Stimulated activated CD4-positive, alpha-beta T cell treated with anti-CD3 and anti-CD28 coated beads, TNF-alpha, amount 100 ng/mL, for 4 hours (primary cell): ENCODE data around the gene TOR2A.
A peak's percentile ranks its signal among the peaks of the same experiment; 100 is the strongest.

Experiments
- DNase-seq, 3 experiments: peaks; one replicate each; pipeline ENCODE4 v3.0.0-alpha.2; 2020; ENCODE audit warnings: low read depth in 3 of 3

Gene TOR2A

GRCh38 chr9:127698985-127699670, 36.0 kb downstream of the TOR2A start:
- DNase-seq: peak; percentile 68 to 74 (median 73)

- no peak for DNase-seq
These were observed 36.7 kb downstream of the TOR2A start for GRCh38 chr9:127698386-127698785.

- no peak for DNase-seq
These were observed 37.5 kb downstream of the TOR2A start for GRCh38 chr9:127697575-127697974.

GRCh38 chr9:127694890-127695720, 40.0 kb downstream of the TOR2A start:
- DNase-seq: no peak

- DNase-seq: no peak
These were observed 41.4 kb downstream of the TOR2A start for GRCh38 chr9:127693697-127694096.

- DNase-seq: no peak
These were observed 42.0 kb downstream of the TOR2A start for GRCh38 chr9:127693143-127693542.

- no peak for DNase-seq
These were observed 43.0 kb downstream of the TOR2A start for GRCh38 chr9:127692071-127692470.

GRCh38 chr9:127690735-127691134, 44.4 kb downstream of the TOR2A start:
- DNase-seq: no peak

GRCh38 chr9:127689329-127690000, 45.6 kb downstream of the TOR2A start:
- no peak for DNase-seq

GRCh38 chr9:127686461-127687393, 48.4 kb downstream of the TOR2A start:
- no peak for DNase-seq

GRCh38 chr9:127684576-127684975, 50.5 kb downstream of the TOR2A start:
- DNase-seq: no peak

- no peak for DNase-seq
These were observed 51.4 kb downstream of the TOR2A start for GRCh38 chr9:127683723-127684122.

GRCh38 chr9:127682351-127683136, 52.5 kb downstream of the TOR2A start:
- DNase-seq: no peak
